ENCODE data around the gene KCNH1.

Gene KCNH1

DNA sequence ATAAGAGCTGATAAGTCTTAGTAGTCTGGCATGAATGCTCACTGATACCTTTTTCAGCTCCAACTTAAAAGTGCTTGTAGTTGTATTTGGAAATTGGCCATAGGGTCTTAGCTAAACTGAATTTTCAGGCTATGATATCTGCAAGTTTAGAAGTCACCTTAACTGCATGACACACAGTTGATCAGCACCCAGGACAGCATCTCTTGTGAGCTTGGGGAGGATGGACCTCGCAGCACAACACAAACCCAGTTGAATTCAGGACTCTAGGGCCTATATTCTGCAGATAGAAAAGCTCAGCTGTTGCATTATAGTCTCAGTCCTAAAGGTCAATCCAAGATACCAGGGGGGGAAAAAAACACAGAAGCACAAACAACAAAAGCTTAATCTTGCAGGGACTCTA lies 394.3 kb downstream of the KCNH1 start:
- Histone ChIP-seq H3K4me3 (ENCODE audit: low read depth, low read length) (no peak overlapping the region), H3K4me1 (ENCODE audit: control insufficient read depth, insufficient read depth, low read length) (no peaks in the 10 kb centered on the region), H3K36me3 (ENCODE audit: control insufficient read depth in 2 of 2, insufficient read depth in 1 of 2, low read length in 2 of 2) (no peaks in the 10 kb centered on the region), H3K27ac (ENCODE audit: extremely low read depth, low read depth, low read length) (no peak overlapping the region), H3K9me3 (ENCODE audit: control insufficient read depth, insufficient read depth, low read depth, low read length) (no peaks in the 10 kb centered on the region)
- TF ChIP-seq ZNF513 (tag by site-specific recombination; IDR thresholded peaks at IDR 0.05) (no peak), ZBTB48 (tag by site-specific recombination; IDR thresholded peaks at IDR 0.05) (no peak), RBAK (tag by site-specific recombination; IDR thresholded peaks at IDR 0.05) (no peak), ZNF239 (tag by site-specific recombination; IDR thresholded peaks at IDR 0.05) (no peak), REST (tag by site-specific recombination; IDR thresholded peaks at IDR 0.05) (peak; percentile 88)
- CTCF ChIA-PET: interaction anchor here (0.6 to 1.5 kb wide), 2 partner anchors 260 to 394 kb away, joined by 3 to 6 read pairs; partner anchors contain the start of gene KCNH1
- POLR2A ChIA-PET: no interaction called here

GRCh38 chr1:210738256-210738655 lies 395.7 kb downstream of the KCNH1 start:
- no peak for TF ChIP-seq KLF9 (tag by site-specific recombination; IDR thresholded peaks at IDR 0.05; ENCODE audit: low read depth)
- no peak for TF ChIP-seq GLIS1 (tag by site-specific recombination; IDR thresholded peaks at IDR 0.05)
- no peak for TF ChIP-seq ZNF707 (tag by site-specific recombination; IDR thresholded peaks at IDR 0.05)
- TF ChIP-seq MZF1 (tag by site-specific recombination; IDR thresholded peaks at IDR 0.05; ENCODE audit: borderline replicate concordance): no peak
- no peak for TF ChIP-seq ZNF488 (tag by site-specific recombination; IDR thresholded peaks at IDR 0.05)
- TF ChIP-seq ZSCAN18 (tag by site-specific recombination; IDR thresholded peaks at IDR 0.05): no peak
- TF ChIP-seq ZBTB49 (tag by site-specific recombination; IDR thresholded peaks at IDR 0.05; ENCODE audit: low read depth): no peak
- no peak for TF ChIP-seq ZNF585B (tag by site-specific recombination; IDR thresholded peaks at IDR 0.05)
- no peak for TF ChIP-seq ZNF133 (tag by site-specific recombination; IDR thresholded peaks at IDR 0.05)
- TF ChIP-seq ZNF138 (tag by site-specific recombination; IDR thresholded peaks at IDR 0.05; ENCODE audit: borderline replicate concordance): no peak
- TF ChIP-seq ZBTB44 (tag by site-specific recombination; IDR thresholded peaks at IDR 0.05): no peak
- no peak for TF ChIP-seq ZNF302 (tag by site-specific recombination; IDR thresholded peaks at IDR 0.05; ENCODE audit: low read depth)
- ChIA-PET POLR2A (no interaction called here), CTCF (interaction anchor here (0.6 to 0.7 kb wide), 3 partner anchors 13 to 394 kb away, joined by 3 read pairs; no protein-coding TSS in a partner anchor)
- Histone ChIP-seq H3K4me1 (ENCODE audit: control insufficient read depth, insufficient read depth, low read length) (no peaks in the 10 kb centered on the region), H3K36me3 (ENCODE audit: control insufficient read depth in 2 of 2, insufficient read depth in 1 of 2, low read length in 2 of 2) (no peaks in the 10 kb centered on the region), H3K27ac (ENCODE audit: extremely low read depth, low read depth, low read length) (no peak overlapping the region), H3K4me3 (ENCODE audit: low read depth, low read length) (no peak overlapping the region), H3K9me3 (ENCODE audit: control insufficient read depth, insufficient read depth, low read depth, low read length) (no peaks in the 10 kb centered on the region)

Data from HEK293 (cell line).